Subcutaneous adipose tissue (tissue), 4 donors: ENCODE results near the gene PRDX1. TPM values are rescaled to one million over a fixed set of nuclear protein-coding genes. Genes with fewer than 3 reads are reported as not detected.

Experiments
- total RNA-seq, 4 donors: library from RNA; depleted of rRNA; stranded (reverse); fragments of >200 nt; gene quantifications; one replicate each; pipeline ENCODE4 v1.1.0, GENCODE V29; 2016
- TF ChIP-seq, protein P1 (sequence below): fragments of 450-650 bp; IDR thresholded peaks from one replicate; pipeline ENCODE4 v1.5.1; 2016; ENCODE audit warnings: low read depth, mild to moderate bottlenecking, control low read depth, antibody characterized with exemption, moderate library complexity

PRDX1 gene
- 100 to 1,000 TPM; 159 to 328 (median 216) TPM for total RNA-seq

DNA sequence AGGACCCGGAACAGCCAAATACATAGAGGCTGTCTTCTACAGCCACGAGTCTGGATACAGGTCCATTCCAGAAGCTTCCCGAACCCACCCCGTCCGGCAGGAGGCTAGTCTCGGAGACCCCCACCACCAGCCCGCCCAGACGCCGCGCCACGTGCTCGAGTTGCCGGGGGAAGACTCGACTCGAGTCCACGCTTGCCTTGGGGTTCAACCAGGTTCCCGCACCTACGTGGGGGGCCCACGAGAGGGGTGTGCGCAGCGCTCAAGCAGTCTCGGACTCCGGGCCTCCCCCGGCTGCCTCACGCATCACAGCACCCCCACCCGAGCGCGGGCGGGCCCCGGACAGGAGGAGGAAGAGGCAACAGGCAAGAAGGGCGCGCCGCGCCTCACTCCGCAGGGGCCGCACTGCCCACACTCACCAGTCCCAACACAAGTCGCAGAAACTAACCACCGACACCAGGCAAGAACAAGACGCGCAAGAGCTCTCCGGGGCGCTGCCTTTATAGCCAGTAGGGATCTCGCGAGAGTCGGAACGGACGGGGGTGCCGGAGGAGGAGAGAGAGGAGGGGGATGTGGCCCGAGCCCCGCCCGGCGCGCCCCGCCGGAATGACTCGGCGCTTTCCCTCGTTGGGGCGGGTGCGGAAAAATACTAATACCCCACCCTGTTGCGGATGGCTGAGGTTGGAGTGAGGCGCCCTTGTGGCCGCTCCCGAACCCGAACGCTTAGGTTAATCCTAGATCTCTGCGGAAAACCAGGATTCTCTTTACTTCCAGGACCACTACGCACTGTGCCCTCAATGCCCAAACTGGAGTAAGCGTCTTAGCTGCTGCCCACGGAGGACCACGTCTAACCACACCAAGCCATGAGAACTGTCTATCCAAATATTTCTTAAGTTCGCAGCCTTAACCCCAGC, at the start of gene PRDX1:
PRDX1 (minus strand) TSS at position 472 of the 911 bp plus-strand sequence. CDS start 2,841 bp downstream, outside the sequence.
- TF ChIP-seq, protein P1, sequence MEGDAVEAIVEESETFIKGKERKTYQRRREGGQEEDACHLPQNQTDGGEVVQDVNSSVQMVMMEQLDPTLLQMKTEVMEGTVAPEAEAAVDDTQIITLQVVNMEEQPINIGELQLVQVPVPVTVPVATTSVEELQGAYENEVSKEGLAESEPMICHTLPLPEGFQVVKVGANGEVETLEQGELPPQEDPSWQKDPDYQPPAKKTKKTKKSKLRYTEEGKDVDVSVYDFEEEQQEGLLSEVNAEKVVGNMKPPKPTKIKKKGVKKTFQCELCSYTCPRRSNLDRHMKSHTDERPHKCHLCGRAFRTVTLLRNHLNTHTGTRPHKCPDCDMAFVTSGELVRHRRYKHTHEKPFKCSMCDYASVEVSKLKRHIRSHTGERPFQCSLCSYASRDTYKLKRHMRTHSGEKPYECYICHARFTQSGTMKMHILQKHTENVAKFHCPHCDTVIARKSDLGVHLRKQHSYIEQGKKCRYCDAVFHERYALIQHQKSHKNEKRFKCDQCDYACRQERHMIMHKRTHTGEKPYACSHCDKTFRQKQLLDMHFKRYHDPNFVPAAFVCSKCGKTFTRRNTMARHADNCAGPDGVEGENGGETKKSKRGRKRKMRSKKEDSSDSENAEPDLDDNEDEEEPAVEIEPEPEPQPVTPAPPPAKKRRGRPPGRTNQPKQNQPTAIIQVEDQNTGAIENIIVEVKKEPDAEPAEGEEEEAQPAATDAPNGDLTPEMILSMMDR, result no peak

DNA sequence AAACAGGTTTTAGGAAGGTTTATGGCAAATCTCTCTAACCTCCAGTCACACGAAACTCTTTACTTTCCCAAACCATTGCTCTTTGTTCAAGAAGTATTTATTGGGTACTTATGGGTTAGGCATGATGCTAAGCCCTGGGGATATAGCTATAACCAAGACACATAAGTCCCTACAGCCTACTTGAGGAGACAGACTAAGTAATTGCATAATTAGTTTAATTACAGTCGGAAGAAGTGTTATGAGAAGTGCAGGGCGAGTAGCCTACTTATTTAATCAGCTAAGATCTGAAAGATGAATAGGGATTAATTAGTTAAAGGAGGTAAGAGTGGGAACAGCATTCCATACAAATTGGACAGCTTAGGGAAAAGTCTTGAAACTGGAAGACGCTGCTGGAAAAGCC, 48.9 kb upstream of the PRDX1 start:
- TF ChIP-seq, protein P1, result no peak

DNA sequence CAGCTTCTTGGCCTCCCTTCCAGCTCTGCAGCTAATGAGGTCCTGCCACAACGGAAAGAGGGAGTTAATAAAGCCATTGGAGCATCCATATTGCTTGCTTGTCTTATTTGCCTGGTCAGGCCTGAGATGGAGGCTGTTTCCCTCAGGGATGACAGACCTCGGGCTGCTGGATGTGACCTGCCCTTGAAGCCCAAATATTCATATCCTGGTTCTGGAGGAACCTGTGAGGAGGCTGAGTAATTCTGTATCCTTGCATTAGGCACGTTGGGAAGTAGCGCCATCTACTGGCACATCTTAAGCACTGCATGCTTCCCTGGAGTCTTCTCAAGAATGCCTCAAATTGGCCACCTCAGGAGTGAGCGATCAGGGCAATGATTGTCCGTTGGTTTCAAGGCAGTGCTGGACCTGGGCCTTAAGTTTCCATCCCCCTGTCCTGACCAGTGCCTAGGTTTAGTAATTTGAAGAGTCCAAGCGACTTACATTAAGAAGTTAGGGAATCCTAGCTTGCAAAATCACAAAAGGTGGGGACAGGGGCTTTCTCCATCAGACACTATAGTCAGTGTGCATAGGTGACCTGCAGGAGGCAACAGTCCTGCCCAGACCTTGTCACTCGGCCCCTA, 48.4 kb upstream of the PRDX1 start:
- TF ChIP-seq, protein P1, result no peak

DNA sequence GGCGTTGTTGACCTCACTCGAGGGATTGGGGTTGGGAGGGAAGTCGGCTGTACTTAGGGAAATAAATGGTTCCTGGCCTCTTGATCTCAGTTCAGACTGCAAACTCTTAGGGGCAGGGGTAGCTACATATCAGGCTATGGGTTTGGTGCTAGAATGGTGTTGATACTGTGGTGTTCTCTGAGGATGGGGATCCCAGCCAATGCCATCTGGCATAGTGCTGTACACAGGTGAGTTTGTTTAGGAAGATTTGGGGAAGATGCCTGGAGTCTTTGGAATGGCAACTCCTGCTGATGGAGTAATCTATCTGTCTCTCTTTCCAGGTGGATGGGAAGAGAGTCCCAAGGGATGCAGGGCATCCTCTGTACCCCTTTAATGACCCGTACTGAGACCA, 47.9 kb upstream of the PRDX1 start:
- TF ChIP-seq, protein P1, result no peak

DNA sequence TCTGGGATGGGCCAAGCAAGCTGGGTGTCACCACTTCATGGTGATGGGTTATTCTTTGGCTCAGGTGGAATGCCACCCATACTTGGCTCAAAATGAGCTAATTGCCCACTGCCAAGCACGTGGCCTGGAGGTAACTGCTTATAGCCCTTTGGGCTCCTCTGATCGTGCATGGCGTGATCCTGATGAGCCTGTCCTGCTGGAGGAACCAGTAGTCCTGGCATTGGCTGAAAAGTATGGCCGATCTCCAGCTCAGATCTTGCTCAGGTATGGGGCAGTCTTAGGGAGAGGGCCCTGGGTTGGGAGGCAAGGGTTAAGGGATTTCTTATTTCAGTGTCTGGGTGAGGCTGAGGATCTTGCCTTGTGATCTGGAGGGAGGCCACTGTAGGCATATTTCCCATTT, 46.7 kb upstream of the PRDX1 start:
- TF ChIP-seq, protein P1, result no peak

DNA sequence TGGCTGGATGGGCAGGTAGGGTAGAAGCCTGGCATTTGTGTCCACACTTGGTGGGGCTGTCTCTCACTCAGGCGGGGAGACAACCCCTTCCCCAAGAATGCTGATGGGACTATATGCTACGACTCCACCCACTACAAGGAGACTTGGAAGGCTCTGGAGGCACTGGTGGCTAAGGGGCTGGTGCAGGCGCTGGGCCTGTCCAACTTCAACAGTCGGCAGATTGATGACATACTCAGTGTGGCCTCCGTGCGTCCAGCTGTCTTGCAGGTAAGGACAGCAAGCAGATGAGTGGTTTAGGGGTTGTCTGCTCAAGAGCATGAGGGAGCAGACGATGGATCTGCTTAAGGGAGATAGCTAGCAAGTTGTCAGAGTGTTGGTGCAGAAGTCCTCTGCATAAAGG, 46.2 kb upstream of the PRDX1 start:
- TF ChIP-seq, protein P1, result no peak

DNA sequence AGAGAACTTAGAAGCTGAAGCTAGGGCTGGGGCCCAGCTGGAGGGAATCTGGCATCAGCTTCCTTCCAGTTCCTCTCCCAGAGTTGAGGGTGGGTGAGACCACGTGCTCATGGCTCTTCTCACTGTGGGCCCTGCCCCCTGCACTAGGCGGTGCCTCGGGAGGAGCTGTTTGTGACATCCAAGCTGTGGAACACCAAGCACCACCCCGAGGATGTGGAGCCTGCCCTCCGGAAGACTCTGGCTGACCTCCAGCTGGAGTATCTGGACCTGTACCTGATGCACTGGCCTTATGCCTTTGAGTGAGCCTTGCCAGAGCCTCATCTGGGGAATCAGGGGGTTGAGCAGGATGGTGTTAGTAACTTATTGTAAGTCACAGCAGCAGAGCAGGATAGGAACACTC, 45.0 kb upstream of the PRDX1 start:
- TF ChIP-seq, protein P1, result no peak
